K562 (cell line): Measurements from ENCODE around the gene NUAK2. TPM values are rescaled to one million over a fixed set of nuclear protein-coding genes. Genes with fewer than 3 reads are reported as not detected.
A peak's percentile ranks its signal among the peaks of the same experiment; 100 is the strongest.

Source experiments
- CBFB ChIP-seq: sonication (generic); formaldehyde crosslinking; IDR thresholded peaks from 2 replicates; pipeline ENCODE4 v1.4.0; 2020; ENCODE audit warnings: mild to moderate bottlenecking, missing genetic modification reagents
- CREB3 ChIP-seq: fragments of 450-650 bp; conservative IDR thresholded peaks from 2 replicates; pipeline ENCODE4 v1.6.1; 2016; ENCODE audit warnings: missing genetic modification characterization, low read depth, mild to moderate bottlenecking, missing compliant biosample characterization, moderate library complexity
- CTCF ChIP-seq, 3 experiments: IDR thresholded peaks in 2 of 3; conservative IDR thresholded peaks in 1 of 3; 2 replicates each; pipeline ENCODE4 v1.5.1; 2011 to 2012; ENCODE audit warnings: low read length in 3 of 3, mild to moderate bottlenecking in 3 of 3, control low read depth in 2 of 3, improper control_type of control experiment in 1 of 3, inconsistent platforms in 1 of 3, low read depth in 1 of 3, mixed read lengths in 1 of 3, moderate library complexity in 1 of 3; ENCODE audit not compliant: insufficient read depth in 2 of 3
- GTF2A2 ChIP-seq: IDR thresholded peaks from 2 replicates; pipeline ENCODE4 v1.6.1; 2016; ENCODE audit warnings: mild to moderate bottlenecking, missing genetic modification characterization, missing compliant biosample characterization
- MAFF ChIP-seq: IDR thresholded peaks from 2 replicates; pipeline ENCODE4 v1.6.1; 2012; ENCODE audit warnings: low read length, improper control_type of control experiment
- MECOM ChIP-seq: fragments of 250-450 bp; sonication (Bioruptor Pico); IDR thresholded peaks from 2 replicates; pipeline ENCODE4 v1.8.0; 2022; ENCODE audit warnings: inconsistent platforms
- MED1 ChIP-seq: sonication (generic); formaldehyde crosslinking; IDR thresholded peaks from 2 replicates; pipeline ENCODE4 v1.8.1; 2023; ENCODE audit warnings: missing genetic modification reagents, borderline replicate concordance
- MITF ChIP-seq: IDR thresholded peaks from 2 replicates; pipeline ENCODE4 v1.6.1; 2014; ENCODE audit warnings: antibody characterized with exemption
- NCOA4 ChIP-seq: fragments of 450-650 bp; IDR thresholded peaks from 2 replicates; pipeline ENCODE4 v1.6.1; 2018; ENCODE audit warnings: mild to moderate bottlenecking; ENCODE audit not compliant: partially characterized antibody
- NR1H2 ChIP-seq: sonication (generic); formaldehyde crosslinking; IDR thresholded peaks from 2 replicates; pipeline ENCODE4 v1.4.0; 2020; ENCODE audit warnings: mild to moderate bottlenecking, missing genetic modification reagents
- PKNOX1 ChIP-seq: fragments of 450-650 bp; IDR thresholded peaks from 2 replicates; pipeline ENCODE4 v1.6.1; 2016
- RBM15 ChIP-seq: fragments of 200-400 bp; formaldehyde crosslinking; IDR thresholded peaks from 2 replicates; pipeline ENCODE4 v1.6.1; 2018; ENCODE audit warnings: mild to moderate bottlenecking, low read length, moderate library complexity; ENCODE audit not compliant: insufficient read depth
- SMAD1 ChIP-seq: fragments of 150-350 bp; IDR thresholded peaks from 2 replicates; pipeline ENCODE4 v1.6.1; 2014; ENCODE audit warnings: low read length, low read depth; ENCODE audit not compliant: partially characterized antibody
- SRSF1 ChIP-seq: fragments of 200-400 bp; formaldehyde crosslinking; IDR thresholded peaks from 2 replicates; pipeline ENCODE4 v1.6.1; 2017; ENCODE audit warnings: mild to moderate bottlenecking, low read depth, low read length, moderate library complexity
- TAL1 ChIP-seq: fragments of 450-650 bp; IDR thresholded peaks from 2 replicates; pipeline ENCODE4 v1.6.1; 2016; ENCODE audit warnings: mild to moderate bottlenecking
- ZNF12 ChIP-seq: sonication (generic); formaldehyde crosslinking; IDR thresholded peaks from 2 replicates; pipeline ENCODE4 v1.4.0; 2020; ENCODE audit warnings: mild to moderate bottlenecking, missing genetic modification reagents
- ZNF134 ChIP-seq: fragments of 250-450 bp; sonication (Bioruptor Pico); conservative IDR thresholded peaks from 2 replicates; pipeline ENCODE4 v1.4.0; 2020
- ZNF609 ChIP-seq: sonication (generic); formaldehyde crosslinking; IDR thresholded peaks from 2 replicates; pipeline ENCODE4 v1.8.1; 2023; ENCODE audit warnings: missing genetic modification reagents, mild to moderate bottlenecking, borderline replicate concordance
- polyA plus RNA-seq, 8 experiments: library from polyadenylated mRNA; depleted of rRNA in 4 of 8; stranded (reverse) in 5 of 8; unstranded in 3 of 8; fragments of >200 nt; fragmentation: Nextera tagmentation in 2 of 8; fragmentation: Illumina TruSeq in 1 of 8; extraction: Ambion mirVana in 2 of 8; extraction: Trizol in 1 of 8; gene quantifications; 2 replicates each; pipeline versions ENCODE4 v1.2.1 to v1.2.3, GENCODE V29; 2011 to 2014; ENCODE audit warnings: inconsistent platforms in 1 of 8, missing spikeins in 1 of 8
- total RNA-seq, 7 experiments: library from RNA; depleted of rRNA in 6 of 7; stranded (reverse); fragments of >200 nt in 6 of 7; fragmentation: Illumina TruSeq in 2 of 7; extraction: Trizol in 2 of 7; gene quantifications; 2 replicates each; pipeline versions ENCODE4 v1.2.1 to v1.2.3, GENCODE V29; 2011 to 2021; ENCODE audit warnings: low replicate concordance in 1 of 7

The NUAK2 gene
- total and polyA plus RNA-seq, 9 of the 15 experiments (the other 6 are each of a cell fraction or from before 2014, with no cell fraction given): 0.04 to 0.44 (median 0.14) TPM

- TF ChIP-seq MITF (no peak), GTF2A2 (no peak), MAFF (no peak), ZNF134 (CRISPR knock-in tag) (no peak), CREB3 (tag) (no peak), NR1H2 (CRISPR knock-in tag) (no peak), MECOM (peak; percentile 72), MED1 (CRISPR knock-in tag) (0 out of 2 replicates have a peak, but pooled peaks have one; percentile 49), NCOA4 (no peak), SRSF1 (no peak), ZNF12 (CRISPR knock-in tag) (no peak), SMAD1 (no peak), PKNOX1 (peak; percentile 83), ZNF609 (CRISPR knock-in tag) (no peak), CTCF (IDR thresholded peaks at IDR 0.05 in 2 of 3, conservative IDR thresholded peaks at IDR 0.05 in 1 of 3; ENCODE audit: insufficient read depth in 2 of 3, low read depth in 1 of 3, low read length in 3 of 3) (peak; percentile 18 to 40 (median 33); a peak in 3 of 6 replicates), TAL1 (no peak), RBM15 (no peak), CBFB (CRISPR knock-in tag) (no peak)
Measured at GRCh38 chr1:205284420-205285144, 37.0 kb downstream of the NUAK2 start (continued).
